ENCODE data around the gene ITGA1.

ITGA1 gene

DNA sequence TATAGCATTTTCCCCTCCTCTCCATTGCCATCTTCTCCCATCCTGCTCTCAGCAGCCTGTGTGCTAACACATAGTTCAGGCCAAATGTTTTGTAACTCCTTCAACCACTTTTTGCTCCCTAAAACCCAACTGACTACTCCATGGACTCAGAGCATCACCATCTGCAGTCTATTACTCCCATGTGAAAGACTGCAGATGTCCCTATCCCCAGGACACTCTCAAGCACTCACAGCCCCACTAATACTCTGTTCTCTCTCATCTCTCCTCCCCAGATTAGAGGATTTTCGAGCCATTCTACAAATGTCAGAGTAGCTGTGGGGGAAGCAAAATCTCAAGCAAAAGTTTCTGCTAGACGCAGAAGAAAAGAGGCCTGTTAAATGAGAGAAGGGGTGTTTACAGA is 99.3 kb downstream of the ITGA1 start:
- H3K4me1 ChIP-seq (ENCODE audit: control insufficient read depth, insufficient read depth, low read length) = no peaks in the 10 kb centered on the region
- no peak overlapping the region for H3K4me3 ChIP-seq (ENCODE audit: insufficient read depth, low read depth, low read length)
- no peaks in the 10 kb centered on the region for H3K27me3 ChIP-seq (ENCODE audit: control insufficient read depth, insufficient read depth, low read length, poor library complexity, severe bottlenecking)
- no peaks in the 10 kb centered on the region for H3K36me3 ChIP-seq (ENCODE audit: control insufficient read depth, insufficient read depth, low read length)
- no peaks in the 10 kb centered on the region for H3K9me3 ChIP-seq (ENCODE audit: control insufficient read depth, low read length)
- H3K27ac ChIP-seq (ENCODE audit: insufficient read depth, low read depth, low read length, poor library complexity, severe bottlenecking) = no peak overlapping the region
- 82 to 91% methylated on average over 2 of the region's 2 CpGs for WGBS, 2 experiments

- Histone ChIP-seq H3K4me1 (ENCODE audit: control insufficient read depth, insufficient read depth, low read length) (no peaks in the 10 kb centered on the region), H3K27ac (ENCODE audit: insufficient read depth, low read depth, low read length, poor library complexity, severe bottlenecking) (no peak overlapping the region), H3K36me3 (ENCODE audit: control insufficient read depth, insufficient read depth, low read length) (no peaks in the 10 kb centered on the region), H3K27me3 (ENCODE audit: control insufficient read depth, insufficient read depth, low read length, poor library complexity, severe bottlenecking) (no peaks in the 10 kb centered on the region), H3K4me3 (ENCODE audit: insufficient read depth, low read depth, low read length) (no peak overlapping the region), H3K9me3 (ENCODE audit: control insufficient read depth, low read length) (no peaks in the 10 kb centered on the region)
- WGBS, 2 experiments = 92 to 96% methylated on average over 3 to 5 of the region's 5 CpGs
Observed at GRCh38 chr5:52888363-52888762, 100.6 kb downstream of the ITGA1 start.

DNA sequence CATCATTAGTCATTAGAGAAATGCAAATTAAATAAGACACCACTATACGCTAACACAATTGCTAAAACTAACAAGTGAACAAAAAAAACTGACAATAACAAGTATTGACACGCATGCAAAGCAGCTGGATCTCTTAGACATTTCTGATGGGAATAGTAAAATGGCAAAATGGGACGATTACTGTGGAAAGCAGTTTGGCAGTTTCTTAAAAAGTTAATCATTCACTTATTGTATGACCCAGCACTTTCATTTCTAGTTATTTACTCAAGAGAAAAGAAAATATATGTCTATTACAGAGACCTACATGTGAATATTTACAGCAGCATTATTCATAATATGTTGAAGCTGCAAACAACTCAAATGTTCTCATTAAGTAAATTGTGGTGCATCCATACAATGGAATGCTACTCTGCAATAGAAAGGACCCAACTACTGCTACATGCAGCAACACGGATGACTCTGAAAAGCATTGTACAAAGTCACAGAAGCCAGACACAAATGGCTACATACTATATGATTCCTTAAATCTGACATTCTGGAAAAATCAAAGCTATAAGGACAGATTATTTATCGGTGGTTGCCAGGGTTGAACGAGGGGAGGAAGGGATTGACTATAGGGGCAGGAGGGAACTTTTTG is 104.6 kb downstream of the ITGA1 start:
- no peaks in the 10 kb centered on the region for H3K9me3 ChIP-seq (ENCODE audit: control insufficient read depth, low read length)
- 92 to 97% methylated on average over 6 of the region's 6 CpGs for WGBS, 2 experiments
- no peaks in the 10 kb centered on the region for H3K27me3 ChIP-seq (ENCODE audit: control insufficient read depth, insufficient read depth, low read length, poor library complexity, severe bottlenecking)
- no peaks in the 10 kb centered on the region for H3K36me3 ChIP-seq (ENCODE audit: control insufficient read depth, insufficient read depth, low read length)
- no peak overlapping the region for H3K27ac ChIP-seq (ENCODE audit: insufficient read depth, low read depth, low read length, poor library complexity, severe bottlenecking)
- H3K4me1 ChIP-seq (ENCODE audit: control insufficient read depth, insufficient read depth, low read length) = no peaks in the 10 kb centered on the region
- H3K4me3 ChIP-seq (ENCODE audit: insufficient read depth, low read depth, low read length) = no peak overlapping the region

DNA sequence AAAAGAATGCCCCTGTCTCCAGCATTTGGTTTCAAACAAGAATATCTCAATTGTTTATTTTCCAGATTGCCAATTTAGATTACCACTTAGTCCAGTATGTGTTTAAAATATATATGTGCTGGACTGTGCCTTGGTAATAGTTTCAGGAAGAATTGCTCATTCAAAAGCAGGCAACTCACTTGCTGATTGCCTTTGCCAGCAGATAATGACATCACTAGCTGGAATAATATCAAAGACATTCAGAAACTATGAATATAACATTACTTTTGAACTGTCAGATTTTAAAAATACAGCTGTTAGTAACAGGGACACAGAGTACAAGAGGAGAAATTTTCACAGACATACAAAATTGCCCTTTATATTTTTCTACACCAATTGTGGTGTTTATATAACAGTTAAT is 105.4 kb downstream of the ITGA1 start:
- Histone ChIP-seq H3K4me3 (ENCODE audit: insufficient read depth, low read depth, low read length) (no peak overlapping the region), H3K27ac (ENCODE audit: insufficient read depth, low read depth, low read length, poor library complexity, severe bottlenecking) (no peak overlapping the region), H3K27me3 (ENCODE audit: control insufficient read depth, insufficient read depth, low read length, poor library complexity, severe bottlenecking) (no peaks in the 10 kb centered on the region)

GRCh38 chr5:52893863-52894262 is 106.1 kb downstream of the ITGA1 start:
- Histone ChIP-seq H3K36me3 (ENCODE audit: control insufficient read depth, insufficient read depth, low read length) (no peaks in the 10 kb centered on the region), H3K27ac (ENCODE audit: insufficient read depth, low read depth, low read length, poor library complexity, severe bottlenecking) (no peak overlapping the region), H3K4me1 (ENCODE audit: control insufficient read depth, insufficient read depth, low read length) (no peaks in the 10 kb centered on the region), H3K9me3 (ENCODE audit: control insufficient read depth, low read length) (no peaks in the 10 kb centered on the region), H3K4me3 (ENCODE audit: insufficient read depth, low read depth, low read length) (no peak overlapping the region), H3K27me3 (ENCODE audit: control insufficient read depth, insufficient read depth, low read length, poor library complexity, severe bottlenecking) (no peaks in the 10 kb centered on the region)
- 97% methylated on average over 1 of the region's 1 CpG for WGBS, 2 experiments

More for the DNA sequence above, 105.4 kb downstream of the ITGA1 start:
- Histone ChIP-seq H3K36me3 (ENCODE audit: control insufficient read depth, insufficient read depth, low read length) (no peaks in the 10 kb centered on the region), H3K4me1 (ENCODE audit: control insufficient read depth, insufficient read depth, low read length) (no peaks in the 10 kb centered on the region), H3K9me3 (ENCODE audit: control insufficient read depth, low read length) (no peaks in the 10 kb centered on the region)

DNA sequence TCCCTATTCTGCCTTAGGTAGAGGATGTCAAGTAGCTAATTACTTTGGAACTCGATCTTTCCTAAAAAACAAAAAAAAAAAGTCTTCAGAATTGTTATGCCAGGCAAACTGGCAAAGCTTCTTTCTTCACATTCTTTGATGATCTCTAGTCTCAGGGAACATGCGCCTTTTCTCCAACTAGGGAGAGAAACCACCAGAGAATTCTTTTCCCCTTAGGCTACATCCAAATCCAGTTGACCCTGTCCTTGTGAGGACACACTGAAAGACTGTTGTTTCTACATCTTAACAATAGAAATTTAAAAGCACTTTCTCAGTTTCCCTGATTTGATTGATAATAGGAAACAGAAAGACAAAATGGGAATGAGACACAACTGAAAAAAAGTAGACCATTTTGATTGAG is 106.7 kb downstream of the ITGA1 start:
- Histone ChIP-seq H3K9me3 (ENCODE audit: control insufficient read depth, low read length) (no peaks in the 10 kb centered on the region), H3K36me3 (ENCODE audit: control insufficient read depth, insufficient read depth, low read length) (no peaks in the 10 kb centered on the region), H3K27ac (ENCODE audit: insufficient read depth, low read depth, low read length, poor library complexity, severe bottlenecking) (no peak overlapping the region), H3K4me3 (ENCODE audit: insufficient read depth, low read depth, low read length) (no peak overlapping the region), H3K4me1 (ENCODE audit: control insufficient read depth, insufficient read depth, low read length) (no peaks in the 10 kb centered on the region), H3K27me3 (ENCODE audit: control insufficient read depth, insufficient read depth, low read length, poor library complexity, severe bottlenecking) (no peaks in the 10 kb centered on the region)
- 90 to 92% methylated on average over 2 of the region's 2 CpGs for WGBS, 2 experiments

DNA sequence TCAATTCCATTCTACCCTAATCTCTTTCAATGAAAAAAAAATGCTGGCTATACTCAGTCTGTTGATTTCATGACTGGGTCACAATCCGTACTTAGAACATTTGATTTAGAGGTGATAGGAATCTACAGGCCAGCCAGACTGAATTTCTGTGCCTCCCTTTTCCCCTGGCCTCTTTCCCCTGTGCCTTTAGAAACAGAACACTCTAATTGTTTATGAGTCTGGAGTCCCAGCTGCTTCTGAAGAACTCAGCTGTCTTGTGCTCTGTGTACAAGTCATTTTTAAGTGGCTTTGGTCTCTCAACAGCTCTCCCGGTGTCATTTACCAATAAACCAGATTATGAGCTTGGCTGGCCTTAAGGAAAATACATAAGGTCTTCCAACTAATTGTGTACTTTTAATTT is 107.4 kb downstream of the ITGA1 start:
- H3K9me3 ChIP-seq (ENCODE audit: control insufficient read depth, low read length) = no peaks in the 10 kb centered on the region
- H3K27ac ChIP-seq (ENCODE audit: insufficient read depth, low read depth, low read length, poor library complexity, severe bottlenecking) = no peak overlapping the region
- H3K36me3 ChIP-seq (ENCODE audit: control insufficient read depth, insufficient read depth, low read length) = no peaks in the 10 kb centered on the region
- H3K4me1 ChIP-seq (ENCODE audit: control insufficient read depth, insufficient read depth, low read length) = no peaks in the 10 kb centered on the region
- no peak overlapping the region for H3K4me3 ChIP-seq (ENCODE audit: insufficient read depth, low read depth, low read length)
- no peaks in the 10 kb centered on the region for H3K27me3 ChIP-seq (ENCODE audit: control insufficient read depth, insufficient read depth, low read length, poor library complexity, severe bottlenecking)
- 90 to 91% methylated on average over 2 of the region's 2 CpGs for WGBS, 2 experiments

- Histone ChIP-seq H3K27ac (ENCODE audit: insufficient read depth, low read depth, low read length, poor library complexity, severe bottlenecking) (no peak overlapping the region), H3K27me3 (ENCODE audit: control insufficient read depth, insufficient read depth, low read length, poor library complexity, severe bottlenecking) (no peaks in the 10 kb centered on the region), H3K36me3 (ENCODE audit: control insufficient read depth, insufficient read depth, low read length) (no peaks in the 10 kb centered on the region), H3K9me3 (ENCODE audit: control insufficient read depth, low read length) (no peaks in the 10 kb centered on the region), H3K4me3 (ENCODE audit: insufficient read depth, low read depth, low read length) (no peak overlapping the region), H3K4me1 (ENCODE audit: control insufficient read depth, insufficient read depth, low read length) (no peaks in the 10 kb centered on the region)
- 93% methylated on average over 5 of the region's 5 CpGs for WGBS, 2 experiments
Observed at GRCh38 chr5:52895572-52896413, 108.1 kb downstream of the ITGA1 start.

- no peaks in the 10 kb centered on the region for H3K9me3 ChIP-seq (ENCODE audit: control insufficient read depth, low read length)
- WGBS, 2 experiments = 88 to 94% methylated on average over 2 of the region's 2 CpGs
- H3K27me3 ChIP-seq (ENCODE audit: control insufficient read depth, insufficient read depth, low read length, poor library complexity, severe bottlenecking) = no peaks in the 10 kb centered on the region
- no peak overlapping the region for H3K4me3 ChIP-seq (ENCODE audit: insufficient read depth, low read depth, low read length)
- H3K27ac ChIP-seq (ENCODE audit: insufficient read depth, low read depth, low read length, poor library complexity, severe bottlenecking) = no peak overlapping the region
- H3K4me1 ChIP-seq (ENCODE audit: control insufficient read depth, insufficient read depth, low read length) = no peaks in the 10 kb centered on the region
- no peaks in the 10 kb centered on the region for H3K36me3 ChIP-seq (ENCODE audit: control insufficient read depth, insufficient read depth, low read length)
Observed at GRCh38 chr5:52896534-52897237, 109.0 kb downstream of the ITGA1 start.

DNA sequence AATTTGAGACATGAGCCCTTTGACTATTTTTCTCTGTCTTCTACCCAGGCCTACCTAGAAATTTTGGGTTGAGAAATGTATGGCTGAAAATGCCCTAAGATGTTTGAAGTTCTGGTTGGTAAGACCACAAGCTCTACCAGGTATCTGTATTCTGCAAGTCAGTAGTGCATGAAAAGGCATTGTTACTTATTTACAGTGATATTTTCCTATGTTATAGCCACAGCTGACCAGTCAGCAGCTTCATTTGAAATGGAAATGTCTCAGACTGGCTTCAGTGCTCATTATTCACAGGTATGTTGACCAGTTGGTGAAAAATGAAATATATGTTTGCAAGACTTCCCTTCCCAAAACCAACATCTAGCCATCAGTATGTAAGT is 109.5 kb downstream of the ITGA1 start:
- H3K4me3 ChIP-seq (ENCODE audit: insufficient read depth, low read depth, low read length) = no peak overlapping the region
- H3K36me3 ChIP-seq (ENCODE audit: control insufficient read depth, insufficient read depth, low read length) = no peaks in the 10 kb centered on the region
- no peaks in the 10 kb centered on the region for H3K4me1 ChIP-seq (ENCODE audit: control insufficient read depth, insufficient read depth, low read length)
- H3K27me3 ChIP-seq (ENCODE audit: control insufficient read depth, insufficient read depth, low read length, poor library complexity, severe bottlenecking) = no peaks in the 10 kb centered on the region
- no peaks in the 10 kb centered on the region for H3K9me3 ChIP-seq (ENCODE audit: control insufficient read depth, low read length)
- H3K27ac ChIP-seq (ENCODE audit: insufficient read depth, low read depth, low read length, poor library complexity, severe bottlenecking) = no peak overlapping the region
